LNCaP clone FGC (cell line): Measurements from ENCODE around the gene ANO8.

ENCODE experiments used
- DNase-seq: peaks from one replicate; pipeline ENCODE4 v3.0.0-alpha.2; 2011; ENCODE audit warnings: low read depth
- H3K4me3 ChIP-seq: 2 replicates; pipeline ENCODE4 v1.5.1; 2011; ENCODE audit warnings: mild to moderate bottlenecking, low read depth, low read length, control low read depth
- CTCF ChIP-seq: IDR thresholded peaks from 2 replicates; pipeline ENCODE4 v1.5.1; 2012; ENCODE audit warnings: mild to moderate bottlenecking; ENCODE audit not compliant: control insufficient read depth, insufficient read depth; ENCODE audit errors: extremely low read depth

Gene ANO8, protein sequence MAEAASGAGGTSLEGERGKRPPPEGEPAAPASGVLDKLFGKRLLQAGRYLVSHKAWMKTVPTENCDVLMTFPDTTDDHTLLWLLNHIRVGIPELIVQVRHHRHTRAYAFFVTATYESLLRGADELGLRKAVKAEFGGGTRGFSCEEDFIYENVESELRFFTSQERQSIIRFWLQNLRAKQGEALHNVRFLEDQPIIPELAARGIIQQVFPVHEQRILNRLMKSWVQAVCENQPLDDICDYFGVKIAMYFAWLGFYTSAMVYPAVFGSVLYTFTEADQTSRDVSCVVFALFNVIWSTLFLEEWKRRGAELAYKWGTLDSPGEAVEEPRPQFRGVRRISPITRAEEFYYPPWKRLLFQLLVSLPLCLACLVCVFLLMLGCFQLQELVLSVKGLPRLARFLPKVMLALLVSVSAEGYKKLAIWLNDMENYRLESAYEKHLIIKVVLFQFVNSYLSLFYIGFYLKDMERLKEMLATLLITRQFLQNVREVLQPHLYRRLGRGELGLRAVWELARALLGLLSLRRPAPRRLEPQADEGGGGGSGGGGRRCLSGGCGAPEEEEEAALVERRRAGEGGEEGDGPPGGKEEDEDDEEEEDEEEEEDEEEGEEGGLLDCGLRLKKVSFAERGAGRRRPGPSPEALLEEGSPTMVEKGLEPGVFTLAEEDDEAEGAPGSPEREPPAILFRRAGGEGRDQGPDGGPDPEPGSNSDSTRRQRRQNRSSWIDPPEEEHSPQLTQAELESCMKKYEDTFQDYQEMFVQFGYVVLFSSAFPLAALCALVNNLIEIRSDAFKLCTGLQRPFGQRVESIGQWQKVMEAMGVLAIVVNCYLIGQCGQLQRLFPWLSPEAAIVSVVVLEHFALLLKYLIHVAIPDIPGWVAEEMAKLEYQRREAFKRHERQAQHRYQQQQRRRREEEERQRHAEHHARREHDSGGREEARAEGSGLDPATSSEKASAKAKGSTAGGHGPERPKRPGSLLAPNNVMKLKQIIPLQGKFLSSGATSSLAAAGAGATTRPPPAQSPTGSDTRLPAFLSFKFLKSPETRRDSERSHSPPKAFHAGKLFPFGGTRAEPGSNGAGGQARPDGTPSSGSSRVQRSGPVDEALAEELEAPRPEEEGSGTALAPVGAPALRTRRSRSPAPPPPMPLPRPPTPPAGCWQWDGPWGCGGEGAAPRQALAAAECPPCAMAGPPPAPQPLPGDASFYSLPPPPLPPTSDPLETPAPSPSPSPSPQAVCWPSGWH

GRCh38 chr19:17334414-17335409, at the start of gene ANO8:
Gene ANO8, minus strand, starts transcription at chr19:17334855. Its CDS starts 185 bp downstream, at chr19:17334670.
- peak within 1 kb of the TSS; percentile 75 for H3K4me3 ChIP-seq
- TF ChIP-seq CTCF: no peak
- peak; percentile 96 for DNase-seq

GRCh38 chr19:17380426-17381138, 45.9 kb upstream of the ANO8 start:
- H3K4me3 ChIP-seq: no peak overlapping the region
- no peak for DNase-seq
- TF ChIP-seq CTCF: no peak

DNA sequence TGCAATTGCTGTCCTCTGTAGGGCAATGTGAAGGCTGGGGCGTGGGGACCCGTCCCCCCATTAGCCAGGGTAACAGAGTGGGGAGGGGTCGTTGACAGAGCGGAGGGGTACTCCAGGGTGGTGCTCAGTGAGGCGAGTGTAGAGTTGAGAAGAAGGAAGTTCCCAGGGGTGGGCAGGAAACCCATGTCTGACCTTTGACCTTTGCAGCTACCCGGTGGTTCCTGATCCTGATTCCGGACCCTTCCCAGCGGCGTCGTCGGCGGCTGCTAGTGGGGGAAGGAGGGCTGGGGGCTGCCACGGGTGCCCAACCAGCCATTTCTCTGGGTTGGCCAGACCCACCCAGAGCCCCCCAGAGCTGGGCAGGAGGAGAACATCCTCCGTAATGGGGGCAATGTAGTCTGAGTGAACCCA, 44.6 kb upstream of the ANO8 start:
- no peak for TF ChIP-seq CTCF
- H3K4me3 ChIP-seq: no peak overlapping the region
- no peak for DNase-seq

DNA sequence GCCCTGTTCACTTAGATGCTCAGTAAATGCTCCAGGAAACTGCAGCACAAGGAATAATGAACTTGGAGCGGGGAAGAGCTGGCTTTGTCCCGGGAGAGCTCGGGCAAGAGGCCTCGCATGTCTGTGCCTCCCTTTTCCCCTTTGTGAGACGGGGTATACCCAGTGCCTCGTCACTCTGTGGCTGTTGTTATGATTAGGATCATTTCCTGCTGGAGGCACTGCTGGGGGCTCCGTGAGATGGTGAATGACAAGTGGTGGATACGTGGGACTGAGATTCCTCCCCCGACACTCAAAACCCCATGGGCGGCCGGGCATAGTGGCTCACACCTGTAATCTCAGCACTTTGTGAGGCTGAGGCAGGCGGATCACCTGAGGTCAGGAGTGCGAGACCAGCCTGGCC, 43.6 kb upstream of the ANO8 start:
- H3K4me3 ChIP-seq: no peak overlapping the region
- DNase-seq: no peak
- TF ChIP-seq CTCF: no peak

DNA sequence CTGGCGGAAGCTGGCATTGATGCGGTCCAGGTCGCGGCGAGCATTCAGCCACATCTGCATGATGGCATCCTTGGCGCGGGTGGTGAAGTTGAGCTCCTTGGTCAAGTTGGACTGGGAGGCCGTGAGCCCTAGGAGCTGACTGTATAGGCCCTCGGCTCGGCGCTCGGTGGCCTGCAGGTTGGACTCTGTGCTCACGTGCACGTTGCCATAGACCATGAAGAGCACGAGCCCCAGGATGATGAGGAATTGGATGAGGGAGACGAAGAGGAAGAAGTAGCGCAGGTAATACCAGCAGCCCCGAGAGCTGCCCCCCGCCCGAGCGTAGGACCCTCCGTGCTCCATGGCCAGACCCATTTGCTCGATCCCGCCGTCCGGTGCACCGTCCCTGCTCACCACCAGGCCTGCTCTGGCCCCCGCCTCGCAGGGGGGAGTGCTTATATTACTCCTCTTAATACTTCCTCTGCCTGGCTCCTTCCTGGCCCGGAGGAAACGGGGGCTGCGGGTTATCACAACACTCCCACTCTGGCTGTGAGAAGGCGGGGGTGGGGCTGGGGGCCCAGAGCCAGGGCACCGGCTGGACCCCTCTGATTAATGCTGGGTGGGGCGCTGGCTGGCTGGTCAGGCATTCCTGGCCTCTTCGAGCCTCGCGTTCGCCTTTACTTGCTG, 42.4 kb upstream of the ANO8 start, which contains the start of gene PLVAP:
Gene PLVAP, minus strand, starts transcription at position 408 of the 666 bp plus-strand sequence. Its CDS starts 54 bp downstream, at position 354.
- TF ChIP-seq CTCF: no peak
- DNase-seq: no peak
- no peak within 1 kb of the TSS for H3K4me3 ChIP-seq
